ENCODE results near the gene UROC1.

The UROC1 gene

DNA sequence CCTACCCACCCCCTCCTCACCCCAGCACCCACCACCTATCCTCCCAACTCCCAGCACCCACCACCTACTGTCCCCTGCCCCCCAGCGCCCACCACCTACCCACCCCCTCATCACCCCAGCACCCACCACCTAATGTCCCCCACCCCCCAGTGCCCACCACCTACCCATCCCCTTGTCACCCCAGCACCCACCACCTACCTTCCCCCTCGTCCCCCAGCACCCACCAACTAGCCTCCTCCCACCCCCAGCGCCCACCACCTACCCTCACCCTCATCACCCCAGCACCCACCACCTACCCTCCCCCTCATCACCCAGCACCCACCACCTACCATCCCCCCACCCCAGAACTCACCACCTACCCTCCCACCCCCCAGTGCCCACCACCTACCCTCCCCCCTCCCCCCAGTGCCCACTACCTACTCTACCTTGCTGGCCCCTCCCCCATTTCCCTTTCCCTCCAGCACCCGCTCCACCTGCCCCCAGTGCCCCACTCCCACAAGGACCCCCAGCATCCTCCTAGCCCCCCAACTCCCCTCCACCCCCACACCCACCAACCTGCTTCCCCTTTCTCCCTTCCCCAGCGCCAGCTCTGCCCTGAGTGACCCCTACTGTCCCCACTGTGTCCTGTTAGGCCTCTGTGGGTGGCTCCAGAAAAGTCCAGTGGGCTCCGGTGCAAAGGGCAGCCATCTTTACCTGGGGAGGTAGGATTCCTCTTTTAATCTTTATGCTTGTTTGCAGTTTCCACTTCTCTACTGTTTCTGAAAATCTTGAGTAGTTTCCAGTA, 1.2 kb downstream of the UROC1 start:
- DNase-seq, result no peak

DNA sequence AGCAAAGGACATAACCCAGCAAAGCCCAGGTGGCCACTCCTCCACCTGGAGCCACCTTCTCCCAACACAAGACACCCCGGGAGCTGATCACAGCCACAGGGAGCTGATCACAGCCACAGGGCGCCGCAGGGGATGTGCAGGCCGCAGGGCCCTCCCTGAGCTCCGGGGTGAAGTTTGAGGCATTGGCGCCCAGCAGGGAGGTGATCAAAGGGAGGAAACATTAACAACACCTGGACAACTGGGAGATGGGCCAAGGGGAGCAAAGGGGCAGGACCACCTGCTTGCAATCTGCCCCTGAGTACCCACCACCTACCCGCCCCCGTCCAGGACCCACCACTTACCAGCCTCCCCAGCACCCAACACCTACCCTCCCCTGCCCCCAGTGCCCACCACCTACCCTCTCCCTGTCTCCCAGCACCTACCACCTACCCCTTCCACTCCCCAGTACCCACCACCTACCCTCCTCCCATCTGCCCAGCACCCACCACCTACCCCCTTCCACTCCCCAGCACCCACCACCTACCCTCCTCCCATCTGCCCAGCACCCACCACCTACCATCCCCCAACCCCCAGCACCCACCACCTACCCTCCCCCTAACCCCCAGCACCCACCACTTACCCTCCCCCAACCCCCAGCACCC, 2.4 kb downstream of the UROC1 start:
- DNase-seq, result no peak

DNA sequence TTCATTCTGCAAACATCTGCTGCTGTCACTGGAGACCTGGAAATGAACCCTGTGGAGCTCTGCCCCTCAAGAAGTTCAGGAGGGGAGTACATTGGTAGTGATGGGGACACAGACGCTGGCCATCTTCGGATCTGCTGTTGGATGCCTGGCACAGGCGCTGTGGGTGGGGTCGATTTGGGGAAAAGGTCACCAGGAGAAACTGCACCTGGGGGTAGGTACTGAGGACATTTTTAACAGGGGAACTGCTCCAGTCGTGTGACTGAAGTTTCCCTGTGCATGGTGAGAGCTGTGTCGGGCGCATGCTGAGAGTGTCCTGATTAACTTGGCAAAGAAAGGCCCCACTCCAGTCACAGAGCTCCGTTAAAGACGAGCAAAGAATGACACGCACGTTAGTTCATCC, 3.4 kb downstream of the UROC1 start:
- no peak for DNase-seq

DNA sequence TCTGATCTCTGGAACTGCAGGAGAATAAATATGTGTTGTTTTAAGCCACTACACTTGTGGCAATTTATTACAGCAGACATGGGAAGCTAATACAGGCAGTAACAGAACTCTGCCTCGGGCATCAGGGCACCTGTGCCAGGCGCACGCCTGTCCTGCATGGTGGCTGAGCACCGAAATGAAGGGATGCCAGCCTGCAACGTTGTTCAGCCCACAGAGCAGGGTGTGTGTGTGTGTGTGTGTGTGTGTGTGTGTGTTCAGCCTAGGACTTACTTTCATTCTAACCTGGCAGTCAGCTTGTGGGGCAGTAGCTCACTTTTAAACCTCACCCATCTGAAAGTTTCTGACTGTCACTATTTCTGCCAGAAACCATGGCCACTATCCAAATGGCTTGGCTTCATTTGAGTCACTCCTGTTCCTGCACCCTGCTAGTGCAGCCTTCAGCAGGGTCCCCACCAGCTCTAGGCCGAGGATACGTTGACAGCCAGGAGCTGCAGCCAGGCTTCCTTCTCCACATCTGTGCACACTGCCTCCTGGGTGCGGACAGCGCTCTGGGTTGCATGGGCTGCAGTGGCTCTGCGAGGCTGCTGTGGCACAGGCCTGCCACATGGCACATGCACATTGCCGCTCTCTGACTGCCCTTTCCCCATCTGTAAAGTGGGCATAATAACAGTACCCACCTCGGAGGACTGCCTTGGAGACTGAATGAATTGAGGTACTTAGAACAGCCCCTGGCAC, 4.5 kb downstream of the UROC1 start:
- DNase-seq, result no peak

DNA sequence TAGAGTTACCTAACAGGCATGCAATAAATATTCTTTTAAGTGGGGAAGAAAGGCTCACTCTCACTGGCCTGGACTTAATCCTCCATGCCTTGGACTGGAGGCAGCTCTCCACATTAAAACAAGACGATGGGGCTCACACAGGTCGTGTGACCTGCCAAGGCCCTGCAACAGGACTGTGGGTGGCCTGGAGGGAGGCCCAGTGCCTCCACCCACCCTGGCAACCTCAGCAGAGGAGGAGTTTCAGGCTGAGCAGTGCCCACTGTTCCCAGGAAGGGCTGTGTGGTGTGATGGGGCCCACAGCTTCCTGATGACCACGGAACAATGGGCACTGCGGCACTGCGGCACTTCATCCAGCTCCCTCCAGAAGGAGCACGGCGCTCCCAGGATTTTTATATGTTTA, 5.5 kb downstream of the UROC1 start:
- no peak for DNase-seq

DNA sequence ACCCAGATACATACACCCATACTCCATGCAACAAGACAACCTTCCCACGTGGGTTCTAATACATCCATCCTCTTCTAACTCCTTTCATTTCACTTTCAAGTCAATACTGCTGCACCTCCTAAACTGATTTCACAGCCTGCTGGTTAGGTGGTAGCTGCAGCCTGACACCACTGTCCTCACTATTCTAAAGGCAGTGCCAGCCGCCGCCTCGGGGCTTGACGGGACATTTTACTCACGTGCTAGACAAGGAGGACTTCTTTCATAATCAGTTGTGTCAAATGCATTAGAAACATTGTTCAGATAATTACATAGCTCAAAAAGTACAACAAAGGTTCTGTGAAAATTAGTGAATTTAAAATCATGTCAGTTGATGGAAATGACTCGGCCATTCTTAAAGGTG, 6.3 kb downstream of the UROC1 start:
- DNase-seq, result no peak

DNA sequence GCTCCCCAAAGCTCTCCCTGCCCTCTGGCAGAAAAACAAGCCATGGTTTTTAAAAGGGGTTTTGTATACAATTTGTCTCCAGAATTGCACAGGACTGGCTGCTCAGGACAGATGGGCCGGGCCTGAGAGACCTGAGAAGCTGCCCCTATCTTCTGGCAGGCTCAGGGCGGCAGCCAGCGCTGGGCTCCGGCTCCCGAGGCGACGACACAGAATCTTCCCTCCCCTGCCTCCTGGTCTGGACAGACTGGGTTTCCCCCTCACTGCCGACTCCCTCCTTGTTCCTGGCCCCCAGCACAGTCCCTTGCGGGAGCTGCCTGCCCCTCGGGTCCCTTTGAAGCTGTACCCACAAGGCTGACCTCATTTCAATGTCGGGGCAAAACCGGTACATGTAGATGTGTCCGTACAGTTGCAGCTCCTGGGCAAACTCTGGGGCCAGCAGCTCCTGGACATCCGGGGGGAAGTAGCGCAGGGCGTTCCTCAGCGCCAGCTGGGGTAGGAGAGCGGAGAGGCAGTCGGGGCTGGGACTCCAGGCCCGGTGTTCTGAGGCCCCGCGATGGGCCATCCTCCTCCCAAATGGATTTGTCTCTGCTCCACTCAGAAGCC, 7.2 kb downstream of the UROC1 start:
- DNase-seq, result no peak

DNA sequence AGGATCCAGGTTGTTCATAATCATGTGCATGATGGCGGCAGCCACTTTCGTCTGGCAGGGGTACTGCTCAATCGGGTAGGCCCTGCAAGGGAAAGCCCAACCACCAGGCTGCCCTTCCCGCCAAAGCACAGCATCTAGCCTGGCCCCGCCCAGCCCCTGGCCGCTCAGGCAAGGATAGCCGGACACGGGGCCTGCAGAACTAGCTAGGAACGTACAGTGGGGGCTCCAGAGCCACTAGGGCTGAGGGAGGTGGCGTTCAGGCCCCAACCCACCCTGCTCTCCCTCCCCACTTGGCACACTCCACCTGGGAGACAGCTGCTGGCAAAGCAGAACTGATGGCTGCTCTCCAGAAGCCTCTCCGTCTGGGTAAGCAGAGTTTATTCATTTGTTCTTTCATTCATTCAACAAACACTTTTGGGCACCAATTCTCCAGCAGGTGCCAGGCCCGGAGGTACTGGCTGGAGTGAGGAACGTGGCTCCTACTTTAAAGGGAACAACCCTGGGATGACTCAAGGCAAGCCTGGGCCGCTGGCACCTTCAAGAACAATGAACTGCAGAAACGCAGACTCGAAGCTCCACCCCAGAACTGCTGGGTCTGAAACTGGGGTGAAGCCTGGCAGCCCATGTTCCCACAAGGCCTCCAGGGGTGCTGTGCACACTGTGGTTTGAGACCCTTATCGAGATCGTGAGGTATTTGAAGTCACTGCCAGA, 7.8 kb downstream of the UROC1 start:
- DNase-seq, result no peak

DNA sequence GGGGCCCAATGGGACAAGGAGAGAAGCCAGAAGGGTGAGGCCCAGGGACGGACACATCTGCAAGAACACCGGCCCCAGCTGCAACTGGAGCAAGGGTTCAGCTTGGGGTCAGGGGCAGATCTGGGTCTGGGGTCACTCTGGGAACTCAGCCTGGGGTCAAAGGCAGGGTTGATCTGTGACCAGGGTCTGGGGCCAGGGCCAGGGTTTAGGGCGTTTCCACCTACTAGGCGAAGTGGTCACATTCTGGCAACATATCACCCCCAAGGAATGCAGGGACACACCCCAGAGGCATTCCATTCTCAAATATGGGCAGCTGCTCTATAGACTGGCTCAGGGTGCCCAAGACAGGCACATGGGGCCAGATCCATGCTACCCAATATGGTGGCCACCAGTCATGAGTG, 9.0 kb downstream of the UROC1 start:
- no peak for DNase-seq

DNA sequence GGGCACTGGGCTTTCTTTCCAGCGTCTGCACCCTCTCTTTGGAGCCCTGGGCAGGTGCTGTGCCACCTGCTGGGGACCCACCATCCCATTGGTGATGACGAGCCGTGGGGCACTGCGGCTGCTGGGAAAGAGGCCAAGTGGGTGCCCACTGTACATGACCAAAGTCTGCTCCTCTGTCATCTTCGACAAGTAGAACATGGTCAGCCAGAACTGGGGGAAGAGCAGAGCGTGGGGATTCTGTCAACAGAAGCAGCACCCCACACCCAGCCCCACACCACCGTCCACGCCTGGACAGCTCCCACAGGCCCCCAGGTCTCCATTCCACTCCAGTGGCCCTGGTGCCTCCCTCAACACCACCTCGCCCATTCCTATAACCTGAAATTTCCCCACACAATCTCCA, 9.7 kb downstream of the UROC1 start:
- no peak for DNase-seq

DNA sequence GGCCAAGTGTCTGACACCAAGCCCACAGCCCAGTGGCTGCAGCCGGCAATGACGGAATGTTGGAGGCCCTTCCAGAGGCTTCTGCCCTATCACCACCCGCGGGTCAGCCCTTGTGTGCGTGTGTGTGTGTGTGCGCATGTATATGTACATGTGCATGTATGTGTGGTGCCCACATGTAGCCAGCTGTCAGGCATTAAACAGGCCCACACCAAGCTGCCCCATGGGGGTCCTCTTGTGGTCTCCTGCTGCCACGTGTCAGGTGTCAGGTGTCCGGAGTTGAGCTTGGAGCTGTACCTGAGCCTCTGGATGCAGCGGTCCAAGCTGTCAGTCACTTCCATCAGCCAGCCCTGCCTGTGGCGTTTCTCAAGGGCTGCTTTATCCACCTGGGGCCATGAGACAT, 13.9 kb downstream of the UROC1 start:
- no peak for DNase-seq

DNA sequence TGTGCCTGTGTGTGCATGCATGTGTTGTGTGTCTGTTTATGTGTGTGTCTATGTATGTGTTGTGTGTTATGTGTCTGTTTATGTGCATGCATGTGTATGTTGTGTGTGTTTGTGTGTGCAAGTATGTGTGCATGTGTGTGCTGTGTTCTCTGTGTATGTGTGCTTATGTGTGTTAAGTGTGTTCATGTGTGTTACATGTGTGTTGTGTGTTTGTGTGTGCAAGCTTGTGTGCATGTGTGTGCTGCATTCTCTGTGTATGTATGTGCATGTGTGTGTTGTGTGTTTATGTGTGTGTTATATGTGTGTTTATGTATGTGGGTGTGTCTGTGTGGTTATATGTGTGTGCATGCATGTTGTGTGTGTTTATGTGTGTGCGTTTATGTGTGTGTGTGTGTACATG, 14.9 kb downstream of the UROC1 start:
- DNase-seq, result no peak

DNA sequence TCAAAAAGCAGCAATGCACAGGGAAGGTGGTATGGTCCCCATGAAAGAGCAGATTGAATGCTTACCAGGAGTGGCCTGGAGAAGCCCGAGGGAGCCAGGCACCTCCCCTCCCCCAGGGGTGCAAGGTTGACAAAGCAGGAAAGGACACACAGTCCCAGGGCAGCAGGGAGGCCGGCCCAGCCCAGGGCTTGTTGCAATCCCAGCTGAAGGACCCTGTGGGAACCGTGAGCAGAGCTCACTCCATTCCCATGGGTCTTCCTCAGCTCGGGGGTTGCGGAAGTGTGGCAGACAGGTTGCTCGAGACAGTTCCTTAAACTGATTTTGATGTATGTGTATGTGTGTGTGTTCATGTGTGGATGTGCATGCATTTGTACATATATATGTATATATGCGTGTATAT, 15.8 kb downstream of the UROC1 start:
- DNase-seq, result no peak

DNA sequence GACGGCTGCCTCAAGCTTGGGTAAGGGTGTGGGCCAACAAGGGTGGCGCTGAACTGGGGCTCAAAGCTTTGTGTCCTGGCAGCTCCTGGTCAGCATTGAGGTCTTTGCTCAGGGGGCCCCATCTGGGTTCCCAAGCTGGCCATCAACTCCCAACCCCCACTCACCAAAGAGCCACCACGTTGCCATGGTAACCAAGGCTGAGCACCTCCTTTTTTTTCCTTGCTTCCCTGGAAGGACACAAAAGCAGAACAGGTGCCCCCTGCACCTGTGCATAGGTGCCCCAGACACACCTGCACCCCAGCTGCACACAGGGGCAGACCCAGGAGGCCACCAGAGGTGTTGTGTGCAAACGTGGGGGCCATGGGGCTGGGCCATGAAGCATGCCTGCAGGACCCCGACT, 16.5 kb downstream of the UROC1 start:
- no peak for DNase-seq

DNA sequence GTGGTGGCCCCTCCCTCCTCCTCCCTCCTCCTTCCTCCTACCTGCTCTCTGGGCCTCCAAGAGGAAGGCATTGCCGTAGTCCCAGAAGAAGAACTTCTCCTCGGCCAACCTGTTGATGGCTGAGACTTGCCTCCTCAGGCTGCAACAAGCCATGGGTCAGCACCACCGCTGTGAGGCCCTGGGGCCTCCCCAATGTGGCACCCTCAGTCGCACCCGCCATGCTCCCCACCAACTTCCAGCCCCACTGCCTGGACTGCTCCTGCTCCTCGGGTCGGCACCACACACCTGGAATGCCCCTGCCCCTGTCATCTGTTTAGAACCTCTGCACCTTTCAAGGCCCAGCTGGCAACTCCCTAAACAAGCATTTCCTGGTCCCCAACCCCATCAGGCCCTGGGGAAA, 17.6 kb downstream of the UROC1 start:
- DNase-seq, result no peak

DNA sequence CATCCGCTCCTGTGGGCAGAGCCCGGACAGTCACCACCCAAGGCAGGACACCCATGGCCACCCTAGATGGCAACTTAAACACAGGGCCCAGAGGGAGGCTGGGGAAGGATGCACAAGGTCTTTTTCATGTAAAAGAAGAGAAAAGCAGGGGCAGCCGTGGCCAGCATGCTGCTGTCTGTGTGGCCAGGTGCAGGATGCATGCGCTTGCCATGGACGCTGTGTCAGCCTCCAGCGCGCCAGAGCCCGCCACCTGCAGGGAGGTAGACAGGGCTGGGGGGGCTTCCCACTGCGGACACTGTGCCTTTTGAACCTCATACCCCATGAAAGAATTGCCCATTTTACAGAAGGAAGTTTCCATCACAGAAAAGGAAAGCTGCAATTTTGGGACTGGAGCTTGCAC, 18.2 kb downstream of the UROC1 start:
- no peak for DNase-seq

DNA sequence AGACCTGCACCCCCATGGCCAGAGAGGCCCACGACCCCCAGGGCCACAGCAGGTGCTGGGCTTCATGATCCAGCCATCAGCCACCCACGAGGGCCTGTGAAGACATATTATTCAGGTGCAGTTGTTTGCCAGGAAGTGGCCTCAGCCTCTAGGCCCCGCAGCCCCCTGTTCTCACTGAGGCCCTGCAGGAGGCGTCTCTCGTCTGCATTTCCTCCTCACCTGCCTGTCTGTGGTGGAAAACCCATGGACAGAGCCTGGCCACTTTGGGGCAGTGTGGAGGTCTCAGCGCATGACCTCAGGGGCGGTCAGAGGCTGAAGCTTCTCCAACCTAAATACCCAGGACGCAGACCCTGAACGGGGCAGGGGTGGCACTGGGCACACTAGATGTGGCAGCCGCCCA, 18.6 kb downstream of the UROC1 start:
- no peak for DNase-seq

DNA sequence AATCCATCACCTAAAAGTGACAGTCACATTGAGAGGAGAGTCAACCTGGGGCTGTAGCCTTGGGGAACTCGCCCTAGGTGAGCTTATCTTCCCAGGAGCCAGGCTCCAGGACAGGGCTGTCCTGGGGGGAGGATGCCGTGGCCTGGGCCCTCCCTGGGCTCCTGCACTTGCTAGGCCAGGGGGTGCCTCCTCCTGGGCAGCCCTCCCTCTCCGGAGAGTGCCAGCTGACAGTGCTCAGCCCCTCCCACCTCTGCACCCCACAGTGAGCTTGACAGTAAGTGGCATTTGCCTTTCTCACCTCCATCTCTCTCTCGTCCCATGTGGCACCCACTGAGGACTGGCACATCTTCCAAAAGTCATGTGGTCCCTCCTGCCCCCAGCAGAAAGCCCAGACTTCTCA, 19.1 kb downstream of the UROC1 start:
- no peak for DNase-seq

DNA sequence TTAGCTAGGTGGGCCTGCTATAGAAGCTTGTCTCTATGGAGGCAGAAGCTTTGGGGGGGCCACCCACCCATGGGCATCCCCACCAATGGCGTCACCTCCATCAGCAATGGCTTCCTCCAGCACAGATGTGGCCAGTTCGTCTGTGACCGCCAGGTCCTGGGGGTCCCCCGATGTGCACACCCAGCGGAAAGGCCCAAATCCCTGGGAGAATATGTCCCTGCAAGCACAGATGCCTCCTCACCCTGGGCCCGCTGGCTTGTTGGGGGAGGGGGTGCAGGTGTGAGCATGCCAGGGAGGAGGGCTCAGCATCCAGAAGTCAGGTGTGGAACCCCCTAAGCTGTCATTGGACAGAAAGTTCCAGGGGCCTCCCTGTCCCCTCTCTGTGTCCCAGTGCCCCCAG, 19.6 kb downstream of the UROC1 start:
- DNase-seq, result no peak

DNA sequence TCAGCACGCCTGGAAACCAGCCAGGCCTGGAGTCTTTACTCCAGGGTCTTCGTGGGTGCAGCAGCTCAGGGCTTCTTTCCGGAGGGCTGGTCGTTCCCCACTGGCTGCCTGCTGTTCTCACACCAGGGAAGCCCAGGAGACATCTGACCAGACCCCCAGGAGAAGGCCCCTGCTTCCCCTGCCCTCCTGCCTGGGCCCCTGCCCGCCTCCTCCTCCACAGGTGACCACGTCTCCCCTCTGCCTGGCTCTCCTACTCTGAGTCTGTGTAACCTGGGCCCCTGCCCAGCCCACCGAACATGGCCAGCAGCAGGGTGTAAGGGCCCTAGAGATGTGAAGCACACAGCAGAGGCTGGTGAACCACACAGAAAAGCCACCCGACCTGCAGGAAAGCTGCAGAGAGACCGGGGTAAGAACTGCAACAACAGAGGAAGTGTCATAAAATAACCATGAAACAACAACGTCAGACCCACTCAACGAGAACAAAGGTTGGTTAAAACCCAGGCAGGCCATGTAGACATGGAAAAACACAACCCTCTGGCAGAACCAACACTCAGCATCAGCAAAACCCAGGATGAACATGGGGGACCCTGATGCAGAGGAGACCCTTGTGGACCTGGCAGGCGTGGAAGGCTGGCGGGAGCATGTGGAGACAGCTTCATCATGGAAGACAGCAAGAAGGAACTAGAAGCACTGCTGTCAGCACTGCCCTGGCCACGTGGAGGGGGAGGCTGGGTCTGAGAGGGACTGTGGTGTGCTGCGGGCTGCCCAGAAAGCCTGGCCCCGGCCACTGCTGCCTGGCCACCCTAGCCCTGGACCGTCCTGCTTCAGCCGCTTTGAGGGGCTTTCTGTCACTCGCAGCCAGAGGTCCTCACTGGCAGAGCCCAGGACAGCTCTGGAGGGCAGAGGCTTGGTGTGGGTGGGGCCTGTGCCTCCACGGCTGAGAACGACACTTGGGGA, 20.4 kb downstream of the UROC1 start:
- DNase-seq, result no peak

DNA sequence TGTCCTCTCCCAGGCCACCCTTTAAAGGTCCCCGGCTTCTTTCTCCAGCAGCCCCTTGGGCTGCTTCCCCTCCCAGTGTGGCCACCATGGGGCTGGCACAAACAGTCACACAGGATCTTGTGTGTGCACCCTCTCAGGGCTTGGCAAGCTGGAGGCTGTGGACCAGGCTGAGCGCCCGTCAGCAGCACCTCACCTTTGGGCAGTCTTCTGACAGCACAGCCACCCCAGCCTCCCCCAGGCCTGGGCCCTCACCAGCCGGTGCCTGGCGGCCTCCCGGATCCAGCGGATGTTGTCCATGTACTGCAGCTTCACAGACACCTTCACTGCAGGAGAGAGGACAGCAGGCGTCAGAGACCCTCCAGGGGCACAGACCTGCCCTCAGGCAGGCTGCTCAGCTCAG, 21.8 kb downstream of the UROC1 start:
- no peak for DNase-seq

DNA sequence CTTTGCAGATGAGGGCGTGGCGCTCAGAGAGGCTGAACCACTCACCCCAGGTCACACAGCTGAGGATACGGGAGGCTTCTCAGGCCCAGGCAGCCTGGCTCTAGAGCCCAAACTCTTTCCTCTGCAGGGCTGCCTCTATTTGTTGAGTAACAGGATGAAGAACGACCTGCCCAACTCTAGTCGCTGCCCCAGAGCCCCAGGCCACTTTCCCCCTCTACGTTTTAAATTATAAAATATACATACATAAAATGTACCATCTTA, 22.7 kb downstream of the UROC1 start:
- DNase-seq, result no peak

Measured in hippocampal formation (tissue), 2 donors.